Measurements from ENCODE around the gene FGF12.
"Not testable (repeated sequence)": the region's sequence is repeated elsewhere in the genome, so short reads cannot be mapped to it uniquely, and the experiment has no call there.

FGF12 gene

DNA sequence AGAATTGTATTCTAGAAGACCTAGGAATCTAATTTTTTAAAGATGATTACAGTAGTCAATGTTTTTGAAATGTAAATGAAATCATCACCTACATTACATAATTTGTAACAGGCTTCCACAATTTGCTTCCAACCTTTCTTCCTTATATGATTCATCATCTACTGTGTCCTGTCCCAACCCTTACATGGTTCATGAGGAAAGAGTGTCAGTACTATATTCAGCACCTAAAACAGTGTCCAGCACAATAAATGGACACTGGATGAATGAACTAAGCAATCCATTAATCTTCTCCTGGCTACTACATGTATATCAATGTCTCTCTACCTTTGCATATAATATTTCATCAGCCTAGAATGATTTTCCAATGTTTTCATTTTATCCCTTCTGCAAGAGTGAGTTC is 12.2 kb downstream of the FGF12 start:
- no peak overlapping the region for H3K4me3 ChIP-seq (ENCODE audit: low read length)
- DNase-seq (ENCODE audit: low read depth), result no peak
- TF ChIP-seq, protein P1, sequence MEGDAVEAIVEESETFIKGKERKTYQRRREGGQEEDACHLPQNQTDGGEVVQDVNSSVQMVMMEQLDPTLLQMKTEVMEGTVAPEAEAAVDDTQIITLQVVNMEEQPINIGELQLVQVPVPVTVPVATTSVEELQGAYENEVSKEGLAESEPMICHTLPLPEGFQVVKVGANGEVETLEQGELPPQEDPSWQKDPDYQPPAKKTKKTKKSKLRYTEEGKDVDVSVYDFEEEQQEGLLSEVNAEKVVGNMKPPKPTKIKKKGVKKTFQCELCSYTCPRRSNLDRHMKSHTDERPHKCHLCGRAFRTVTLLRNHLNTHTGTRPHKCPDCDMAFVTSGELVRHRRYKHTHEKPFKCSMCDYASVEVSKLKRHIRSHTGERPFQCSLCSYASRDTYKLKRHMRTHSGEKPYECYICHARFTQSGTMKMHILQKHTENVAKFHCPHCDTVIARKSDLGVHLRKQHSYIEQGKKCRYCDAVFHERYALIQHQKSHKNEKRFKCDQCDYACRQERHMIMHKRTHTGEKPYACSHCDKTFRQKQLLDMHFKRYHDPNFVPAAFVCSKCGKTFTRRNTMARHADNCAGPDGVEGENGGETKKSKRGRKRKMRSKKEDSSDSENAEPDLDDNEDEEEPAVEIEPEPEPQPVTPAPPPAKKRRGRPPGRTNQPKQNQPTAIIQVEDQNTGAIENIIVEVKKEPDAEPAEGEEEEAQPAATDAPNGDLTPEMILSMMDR (conservative IDR thresholded peaks at IDR 0.05; ENCODE audit: low read depth, low read length), result no peak

DNA sequence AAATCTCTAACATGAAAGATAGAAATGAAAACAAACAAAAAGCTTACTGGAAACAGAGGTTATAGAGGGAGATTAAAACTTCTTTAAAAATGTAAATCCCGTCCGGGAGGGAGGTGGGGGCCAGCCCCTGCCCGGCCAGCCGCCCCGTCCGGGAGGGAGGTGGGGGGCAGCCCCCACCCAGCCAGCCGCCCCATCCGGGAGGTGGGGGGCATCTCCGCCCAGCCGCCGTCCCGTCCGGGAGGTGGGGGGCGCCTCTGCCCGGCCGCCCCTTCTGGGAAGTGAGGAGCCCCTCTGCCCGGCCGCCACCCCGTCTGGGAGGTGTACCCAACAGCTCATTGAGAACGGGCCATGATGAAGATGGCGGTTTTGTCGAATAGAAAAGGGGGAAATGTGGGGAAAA is 16.2 kb downstream of the FGF12 start:
- DNase-seq (ENCODE audit: low read depth), result not testable (repeated sequence)

DNA sequence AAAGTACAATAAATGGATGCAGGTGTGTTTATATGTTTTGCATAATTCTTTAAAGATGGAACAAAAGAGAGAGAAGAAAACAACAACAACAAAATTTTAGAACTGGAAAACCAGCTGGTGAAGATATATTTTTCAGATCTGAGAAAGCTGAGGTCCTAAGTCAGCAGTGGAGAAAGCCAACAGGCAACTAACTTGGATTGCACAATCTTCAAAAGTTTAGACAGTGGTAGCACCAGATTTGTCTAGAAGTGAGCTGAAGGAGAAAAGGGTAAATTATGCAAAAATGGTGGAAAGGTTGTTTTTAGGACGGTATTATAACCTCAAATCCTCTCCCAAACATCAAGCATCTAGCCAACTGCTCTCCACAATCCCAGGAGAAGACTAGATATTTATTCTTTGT is 17.0 kb downstream of the FGF12 start:
- TF ChIP-seq, protein P1 (conservative IDR thresholded peaks at IDR 0.05; ENCODE audit: low read depth, low read length), result no peak
- no peak overlapping the region for H3K4me3 ChIP-seq (ENCODE audit: low read length)
- DNase-seq (ENCODE audit: low read depth), result no peak

More for the DNA sequence above, 16.2 kb downstream of the FGF12 start:
- not testable (repeated sequence) for H3K4me3 ChIP-seq (ENCODE audit: low read length)

DNA sequence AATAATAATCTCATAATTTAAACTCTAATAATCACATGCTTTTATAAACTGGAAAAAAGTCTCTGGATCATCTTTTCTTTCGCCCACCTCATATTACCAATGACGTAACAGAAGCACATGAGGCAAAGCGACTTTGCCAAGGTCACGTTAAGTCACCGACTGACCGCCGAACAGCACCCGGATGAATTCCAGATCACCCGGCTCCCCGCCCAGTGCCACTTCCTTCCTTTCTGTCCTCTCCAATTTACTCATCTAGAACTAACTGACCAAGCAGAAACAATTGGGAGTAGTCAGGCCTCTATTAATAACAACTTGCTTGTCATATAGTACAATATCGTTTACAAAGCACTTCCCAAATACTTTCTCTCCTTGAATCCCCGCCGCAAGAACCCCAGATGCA is 21.1 kb downstream of the FGF12 start:
- no peak for DNase-seq (ENCODE audit: low read depth)
- H3K4me3 ChIP-seq (ENCODE audit: low read length), result no peak overlapping the region
- TF ChIP-seq, protein P1 (conservative IDR thresholded peaks at IDR 0.05; ENCODE audit: low read depth, low read length), result no peak

DNA sequence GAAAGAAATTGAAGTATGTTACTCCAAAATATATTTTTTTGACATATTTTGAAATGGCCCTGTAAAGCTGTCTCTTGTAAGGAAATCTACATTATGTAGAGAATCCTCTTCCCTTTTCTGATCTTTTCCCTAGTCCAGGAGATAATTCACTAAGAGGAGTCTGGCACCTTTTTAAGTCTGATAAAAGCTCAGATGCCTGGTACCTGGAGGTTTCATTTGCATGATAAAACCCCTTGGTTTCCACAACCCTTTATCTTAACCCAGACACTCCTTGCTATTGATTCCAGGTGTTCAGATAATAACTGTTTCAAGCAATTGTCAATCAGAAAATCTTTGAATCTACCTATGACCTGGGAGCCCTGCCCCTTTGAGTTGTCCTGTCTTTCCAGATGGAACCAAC is 26.5 kb downstream of the FGF12 start:
- TF ChIP-seq, protein P1 (conservative IDR thresholded peaks at IDR 0.05; ENCODE audit: low read depth, low read length), result no peak
- no peak for DNase-seq (ENCODE audit: low read depth)
- H3K4me3 ChIP-seq (ENCODE audit: low read length), result no peak overlapping the region

DNA sequence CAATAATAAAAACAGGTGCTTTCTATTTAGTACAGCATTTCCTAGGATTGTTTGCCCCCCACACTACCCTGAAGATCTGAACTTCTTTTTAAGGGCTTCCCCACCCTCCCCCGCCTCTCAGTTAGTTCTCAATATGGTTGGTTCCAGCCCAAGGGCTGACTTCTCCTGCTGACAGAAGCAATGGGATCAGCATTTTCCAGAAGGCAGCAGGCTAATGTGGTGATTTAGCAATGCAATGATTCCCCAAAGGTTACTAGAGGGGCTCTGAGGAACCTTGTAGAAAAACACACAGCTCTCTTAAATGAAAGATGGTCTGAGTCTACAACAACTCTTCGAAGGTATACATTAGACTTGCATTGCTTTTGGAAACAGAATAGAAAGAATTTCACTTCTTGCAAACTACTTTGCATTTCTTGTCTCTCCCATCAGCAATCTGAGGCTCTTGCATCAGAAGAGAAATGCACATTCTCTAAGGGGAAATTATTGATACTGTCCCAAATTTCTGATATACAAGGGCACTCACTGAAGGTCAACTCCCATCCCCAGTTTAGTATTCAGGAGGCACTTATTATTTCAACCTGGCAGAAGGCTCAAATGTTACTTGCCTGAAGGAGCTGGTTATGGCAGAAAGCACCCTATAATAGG is 30.3 kb downstream of the FGF12 start:
- DNase-seq (ENCODE audit: low read depth), result no peak
- no peak overlapping the region for H3K4me3 ChIP-seq (ENCODE audit: low read length)
- TF ChIP-seq, protein P1 (conservative IDR thresholded peaks at IDR 0.05; ENCODE audit: low read depth, low read length), result no peak

DNA sequence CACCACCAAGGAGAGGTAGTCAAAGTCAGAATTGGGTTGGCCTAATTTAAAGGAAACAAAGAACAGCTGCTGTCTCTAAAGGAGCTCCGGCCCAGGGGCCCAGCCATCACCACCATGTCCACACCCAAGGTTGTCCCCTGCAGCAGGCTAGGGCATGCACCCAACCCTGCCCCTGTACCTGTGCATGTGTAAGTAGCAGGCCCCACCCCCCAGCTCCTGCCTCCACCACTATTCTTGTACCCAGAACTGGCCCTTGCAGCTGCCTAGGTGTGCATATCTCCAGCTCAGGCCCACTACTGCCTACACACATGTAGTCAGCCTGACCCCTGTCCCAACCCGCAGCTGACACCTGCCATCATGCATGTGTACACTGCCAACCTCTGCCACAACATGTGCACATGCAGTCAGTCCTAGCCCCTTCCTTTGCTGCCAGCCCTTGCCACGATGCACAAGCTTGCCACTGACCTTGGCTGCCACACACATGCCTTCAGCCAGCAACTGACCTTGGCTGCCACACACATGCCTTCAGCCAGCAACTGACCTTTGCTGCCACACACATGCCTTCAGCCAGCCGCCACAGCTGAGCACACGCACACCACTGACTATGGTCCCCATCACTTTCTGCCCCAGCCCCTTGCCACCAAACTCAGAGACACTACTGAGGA is 39.7 kb downstream of the FGF12 start:
- TF ChIP-seq, protein P1 (conservative IDR thresholded peaks at IDR 0.05; ENCODE audit: low read depth, low read length), result no peak
- DNase-seq (ENCODE audit: low read depth), result no peak
- no peak overlapping the region for H3K4me3 ChIP-seq (ENCODE audit: low read length)

All from retinal pigment epithelial cell (primary cell).